K562 (cell line): ENCODE results near the gene VAPB. TPM values are rescaled to one million over a fixed set of nuclear protein-coding genes. Genes with fewer than 3 reads are reported as not detected.

Experiments
- BMI1 ChIP-seq: fragments of 150-350 bp; IDR thresholded peaks from 2 replicates; pipeline ENCODE4 v1.6.1; 2014; ENCODE audit warnings: low read length
- CUX1 ChIP-seq: fragments of 200-800 bp; sonication (Bioruptor generic); IDR thresholded peaks from 2 replicates; pipeline ENCODE4 v1.6.1; 2016; ENCODE audit warnings: missing genetic modification characterization, missing compliant biosample characterization
- E2F5 ChIP-seq: sonication (generic); formaldehyde crosslinking; IDR thresholded peaks from 2 replicates; pipeline ENCODE4 v1.8.0; 2022; ENCODE audit warnings: mild to moderate bottlenecking, missing genetic modification reagents
- FIP1L1 ChIP-seq: fragments of 200-400 bp; formaldehyde crosslinking; IDR thresholded peaks from 2 replicates; pipeline ENCODE4 v1.6.1; 2018; ENCODE audit warnings: mild to moderate bottlenecking, low read depth, low read length; ENCODE audit not compliant: poor library complexity, severe bottlenecking
- FOXK2 ChIP-seq, 2 experiments: fragments of 450-650 bp; IDR thresholded peaks in 1 of 2; conservative IDR thresholded peaks in 1 of 2; 2 replicates each; pipeline ENCODE4 v1.6.1; 2016; ENCODE audit warnings: low read depth in 2 of 2, mild to moderate bottlenecking in 1 of 2
- HEY1 ChIP-seq: fragments of 250-450 bp; sonication (Bioruptor Pico); IDR thresholded peaks from 2 replicates; pipeline ENCODE4 v1.5.0; 2020; ENCODE audit warnings: mild to moderate bottlenecking, moderate library complexity, borderline replicate concordance
- LEF1 ChIP-seq: fragments of 450-650 bp; IDR thresholded peaks from 2 replicates; pipeline ENCODE4 v1.6.1; 2016; ENCODE audit warnings: mild to moderate bottlenecking
- MYBL2 ChIP-seq, 2 experiments: fragments of 450-650 bp in 1 of 2; sonication (generic) in 1 of 2; formaldehyde crosslinking in 1 of 2; IDR thresholded peaks; 2 replicates each; pipeline versions ENCODE4 v1.6.1 to v1.8.1; 2017 to 2022; ENCODE audit warnings: borderline replicate concordance in 1 of 2, inconsistent platforms in 1 of 2, low read depth in 1 of 2, mild to moderate bottlenecking in 1 of 2, missing genetic modification reagents in 1 of 2, moderate library complexity in 1 of 2
- SMAD3 ChIP-seq: fragments of 450-650 bp; formaldehyde crosslinking; conservative IDR thresholded peaks from 2 replicates; pipeline ENCODE4 v1.4.0; 2020; ENCODE audit warnings: mild to moderate bottlenecking
- SMARCE1 ChIP-seq: fragments of 450-650 bp; IDR thresholded peaks from 2 replicates; pipeline ENCODE4 v1.7.1; 2016; ENCODE audit warnings: mild to moderate bottlenecking
- TEAD1 ChIP-seq, 2 experiments: fragments of 450-650 bp in 1 of 2; sonication (generic) in 1 of 2; formaldehyde crosslinking; IDR thresholded peaks; 2 replicates each; pipeline versions ENCODE4 v1.4.0 to v1.8.0; 2020 to 2022; ENCODE audit warnings: mild to moderate bottlenecking in 2 of 2, missing genetic modification reagents in 1 of 2
- THAP7 ChIP-seq: fragments of 250-450 bp; sonication (Bioruptor Pico); IDR thresholded peaks from 2 replicates; pipeline ENCODE4 v1.5.0; 2021
- ZNF124 ChIP-seq: sonication (generic); formaldehyde crosslinking; IDR thresholded peaks from 2 replicates; pipeline ENCODE4 v1.8.1; 2022; ENCODE audit warnings: missing genetic modification reagents
- ZNF239 ChIP-seq: fragments of 250-450 bp; sonication (Bioruptor Pico); IDR thresholded peaks from 2 replicates; pipeline ENCODE4 v1.4.0; 2020; ENCODE audit warnings: mild to moderate bottlenecking
- ZNF431 ChIP-seq: sonication (generic); formaldehyde crosslinking; IDR thresholded peaks from 2 replicates; pipeline ENCODE4 v1.8.0; 2022; ENCODE audit warnings: mild to moderate bottlenecking, missing genetic modification reagents
- ZNF512 ChIP-seq: IDR thresholded peaks from 2 replicates; pipeline ENCODE4 v1.6.1; 2016; ENCODE audit warnings: missing genetic modification characterization, missing compliant biosample characterization
- polyA plus RNA-seq, 8 experiments: library from polyadenylated mRNA; depleted of rRNA in 4 of 8; stranded (reverse) in 5 of 8; unstranded in 3 of 8; fragments of >200 nt; fragmentation: Nextera tagmentation in 2 of 8; fragmentation: Illumina TruSeq in 1 of 8; extraction: Ambion mirVana in 2 of 8; extraction: Trizol in 1 of 8; gene quantifications; 2 replicates each; pipeline versions ENCODE4 v1.2.1 to v1.2.3, GENCODE V29; 2011 to 2014; ENCODE audit warnings: inconsistent platforms in 1 of 8, missing spikeins in 1 of 8
- total RNA-seq, 7 experiments: library from RNA; depleted of rRNA in 6 of 7; stranded (reverse); fragments of >200 nt in 6 of 7; fragmentation: Illumina TruSeq in 2 of 7; extraction: Trizol in 2 of 7; gene quantifications; 2 replicates each; pipeline versions ENCODE4 v1.2.1 to v1.2.3, GENCODE V29; 2011 to 2021; ENCODE audit warnings: low replicate concordance in 1 of 7
- TF ChIP-seq, protein P1 (sequence below): fragments of 250-450 bp; sonication (Bioruptor Pico); IDR thresholded peaks from 2 replicates; pipeline ENCODE4 v1.8.0; 2022; ENCODE audit warnings: moderate library complexity, mild to moderate bottlenecking, inconsistent platforms

The VAPB gene
- total and polyA plus RNA-seq, 9 of the 15 experiments (the other 6 are each of a cell fraction or from before 2014, with no cell fraction given) = 3.4 to 51.0 (median 27.9) TPM

DNA sequence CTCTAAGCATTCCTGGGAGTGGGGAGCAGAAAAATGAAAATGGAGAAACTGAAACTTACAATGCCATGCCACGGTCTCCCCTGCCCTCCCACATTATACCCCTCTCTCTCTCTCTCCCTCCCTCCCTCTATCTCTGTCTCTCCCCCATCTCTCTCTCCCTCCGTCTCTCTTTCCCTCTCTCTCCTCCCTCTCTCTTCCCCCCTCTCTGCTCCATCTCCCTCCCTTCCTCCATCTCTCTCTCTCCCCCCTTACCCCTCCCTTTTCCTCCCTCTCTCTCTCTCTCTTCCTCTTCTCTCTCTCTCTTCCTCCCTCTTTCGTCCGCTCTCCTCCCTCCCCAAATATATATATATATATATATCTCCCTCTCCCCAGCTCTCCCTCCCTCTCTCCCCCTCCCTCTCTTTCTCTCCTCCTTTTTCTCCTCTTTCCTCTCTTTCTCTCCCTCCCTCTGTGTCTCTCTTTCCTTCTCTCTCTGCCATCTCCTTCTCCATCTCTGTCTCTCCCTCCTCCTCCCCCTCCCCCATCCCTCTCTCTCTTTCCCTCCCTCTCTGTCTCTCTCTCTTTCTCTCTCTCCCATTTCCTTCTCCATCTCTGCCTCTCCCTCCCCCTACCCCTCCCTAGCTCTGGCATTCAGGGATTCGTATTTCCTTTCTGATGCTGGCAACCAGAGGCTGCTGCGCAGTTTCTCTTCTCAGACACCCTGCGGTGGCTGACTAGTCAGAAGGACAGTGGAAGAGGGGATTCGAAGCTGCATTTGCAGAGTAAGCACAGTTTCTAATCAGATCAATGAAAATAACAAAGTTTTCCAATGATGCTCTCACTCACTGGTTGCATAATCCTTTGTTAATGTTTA, 13.9 kb upstream of the VAPB start (continued):
- no peak for TF ChIP-seq FOXK2 (conservative IDR thresholded peaks at IDR 0.05 in 1 of 2, IDR thresholded peaks at IDR 0.05 in 1 of 2; ENCODE audit: low read depth in 2 of 2)
- no peak for TF ChIP-seq BMI1
- TF ChIP-seq SMAD3 (CRISPR knock-in tag) = no peak
- no peak for TF ChIP-seq ZNF431 (CRISPR knock-in tag)
- 0 out of 4 replicates have a peak, but pooled peaks of 1 of the 2 experiments have one; percentile 7 for TF ChIP-seq TEAD1 (CRISPR knock-in tag; IDR thresholded peaks at IDR 0.05)
- peak; percentile 87 for TF ChIP-seq ZNF512 (tag)
- no peak for TF ChIP-seq E2F5 (CRISPR knock-in tag)
- no peak for TF ChIP-seq LEF1
- TF ChIP-seq ZNF239 = no peak
- no peak for TF ChIP-seq SMARCE1
- TF ChIP-seq MYBL2 (IDR thresholded peaks at IDR 0.05; ENCODE audit: low read depth) = no peak
- no peak for TF ChIP-seq MYBL2 (CRISPR knock-in tag; IDR thresholded peaks at IDR 0.05; ENCODE audit: borderline replicate concordance)
- TF ChIP-seq HEY1 (CRISPR knock-in tag) = no peak
- no peak for TF ChIP-seq THAP7 (CRISPR knock-in tag)
- TF ChIP-seq, protein P1, sequence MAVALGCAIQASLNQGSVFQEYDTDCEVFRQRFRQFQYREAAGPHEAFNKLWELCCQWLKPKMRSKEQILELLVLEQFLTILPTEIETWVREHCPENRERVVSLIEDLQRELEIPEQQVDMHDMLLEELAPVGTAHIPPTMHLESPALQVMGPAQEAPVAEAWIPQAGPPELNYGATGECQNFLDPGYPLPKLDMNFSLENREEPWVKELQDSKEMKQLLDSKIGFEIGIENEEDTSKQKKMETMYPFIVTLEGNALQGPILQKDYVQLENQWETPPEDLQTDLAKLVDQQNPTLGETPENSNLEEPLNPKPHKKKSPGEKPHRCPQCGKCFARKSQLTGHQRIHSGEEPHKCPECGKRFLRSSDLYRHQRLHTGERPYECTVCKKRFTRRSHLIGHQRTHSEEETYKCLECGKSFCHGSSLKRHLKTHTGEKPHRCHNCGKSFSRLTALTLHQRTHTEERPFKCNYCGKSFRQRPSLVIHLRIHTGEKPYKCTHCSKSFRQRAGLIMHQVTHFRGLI (CRISPR knock-in tag) = no peak
- no peak for TF ChIP-seq CUX1 (CRISPR knock-in tag)
- no peak for TF ChIP-seq FIP1L1
- TF ChIP-seq ZNF124 (CRISPR knock-in tag) = no peak
